OCI-LY7 (cell line): ENCODE measurements around the gene PAX2.

Experiments
- EZH2phosphoT487 ChIP-seq: fragments of 200-600 bp; sonication (generic); IDR thresholded peaks from 2 replicates; pipeline ENCODE4 v1.6.1; 2018; ENCODE audit warnings: low read depth, borderline replicate concordance, mild to moderate bottlenecking, mixed run types, antibody characterized with exemption, low read length, moderate library complexity, mixed read lengths
- TF ChIP-seq, protein P1 (sequence below): fragments of 200-600 bp; sonication (generic); conservative IDR thresholded peaks from 2 replicates; pipeline ENCODE4 v1.5.1; 2014; ENCODE audit warnings: mild to moderate bottlenecking, antibody characterized with exemption, low read length, moderate library complexity, mixed read lengths

DNA sequence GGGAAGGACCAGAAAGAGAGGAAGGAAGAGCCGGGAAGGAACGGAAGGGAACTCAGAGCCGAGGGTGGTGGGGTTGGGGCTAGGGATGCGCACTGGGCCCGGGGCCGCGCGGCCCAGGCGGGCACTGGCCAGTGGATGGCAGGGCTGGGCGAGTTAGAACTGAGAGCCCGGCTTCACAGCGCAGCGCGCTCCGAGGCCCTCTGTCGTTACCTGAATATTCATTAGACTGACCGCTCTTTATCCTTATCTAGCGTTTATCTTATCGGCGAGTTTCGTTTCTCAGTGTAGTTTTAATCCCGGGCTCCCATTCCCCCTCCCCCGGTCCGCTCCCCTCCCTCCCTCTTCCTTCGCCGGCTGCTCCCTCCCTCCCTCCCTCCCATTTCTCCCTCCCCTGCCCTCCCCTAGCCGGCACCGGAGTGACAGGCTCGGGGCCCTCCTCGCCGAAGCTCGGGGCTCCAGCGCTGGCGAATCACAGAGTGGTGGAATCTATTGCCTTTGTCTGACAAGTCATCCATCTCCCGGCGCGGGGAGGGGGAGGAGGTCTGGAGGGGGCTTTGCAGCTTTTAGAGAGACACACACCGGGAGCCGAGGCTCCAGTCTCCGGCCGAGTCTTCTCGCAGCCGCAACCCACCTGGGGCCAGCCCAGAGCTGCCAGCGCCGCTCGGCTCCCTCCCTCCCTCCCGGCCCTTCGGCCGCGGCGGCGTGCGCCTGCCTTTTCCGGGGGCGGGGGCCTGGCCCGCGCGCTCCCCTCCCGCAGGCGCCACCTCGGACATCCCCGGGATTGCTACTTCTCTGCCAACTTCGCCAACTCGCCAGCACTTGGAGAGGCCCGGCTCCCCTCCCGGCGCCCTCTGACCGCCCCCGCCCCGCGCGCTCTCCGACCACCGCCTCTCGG lies at the start of gene PAX2:
- TF ChIP-seq, protein P1, sequence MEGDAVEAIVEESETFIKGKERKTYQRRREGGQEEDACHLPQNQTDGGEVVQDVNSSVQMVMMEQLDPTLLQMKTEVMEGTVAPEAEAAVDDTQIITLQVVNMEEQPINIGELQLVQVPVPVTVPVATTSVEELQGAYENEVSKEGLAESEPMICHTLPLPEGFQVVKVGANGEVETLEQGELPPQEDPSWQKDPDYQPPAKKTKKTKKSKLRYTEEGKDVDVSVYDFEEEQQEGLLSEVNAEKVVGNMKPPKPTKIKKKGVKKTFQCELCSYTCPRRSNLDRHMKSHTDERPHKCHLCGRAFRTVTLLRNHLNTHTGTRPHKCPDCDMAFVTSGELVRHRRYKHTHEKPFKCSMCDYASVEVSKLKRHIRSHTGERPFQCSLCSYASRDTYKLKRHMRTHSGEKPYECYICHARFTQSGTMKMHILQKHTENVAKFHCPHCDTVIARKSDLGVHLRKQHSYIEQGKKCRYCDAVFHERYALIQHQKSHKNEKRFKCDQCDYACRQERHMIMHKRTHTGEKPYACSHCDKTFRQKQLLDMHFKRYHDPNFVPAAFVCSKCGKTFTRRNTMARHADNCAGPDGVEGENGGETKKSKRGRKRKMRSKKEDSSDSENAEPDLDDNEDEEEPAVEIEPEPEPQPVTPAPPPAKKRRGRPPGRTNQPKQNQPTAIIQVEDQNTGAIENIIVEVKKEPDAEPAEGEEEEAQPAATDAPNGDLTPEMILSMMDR, result no peak
- no peak for TF ChIP-seq EZH2phosphoT487
